H9 (cell line): ENCODE results near the gene MST1R. TPM values are rescaled to one million over a fixed set of nuclear protein-coding genes. Genes with fewer than 3 reads are reported as not detected.

Experiments
- DNase-seq: peaks from one replicate; pipeline ENCODE4 v3.0.0-alpha.2; 2017
- H2AFZ ChIP-seq: one replicate; pipeline ENCODE4 v1.6.1; 2013; ENCODE audit warnings: mild to moderate bottlenecking, low read length, control low read depth, moderate library complexity
- H2AK5ac ChIP-seq: 2 replicates; pipeline ENCODE4 v1.6.1; 2013; ENCODE audit warnings: low read length, control low read depth, mixed read lengths; ENCODE audit not compliant: insufficient read length
- H2BK120ac ChIP-seq: one replicate; pipeline ENCODE4 v1.6.1; 2013; ENCODE audit warnings: low read depth, mild to moderate bottlenecking, low read length, control low read depth, inconsistent platforms; ENCODE audit not compliant: poor library complexity, severe bottlenecking
- H2BK12ac ChIP-seq: 2 replicates; pipeline ENCODE4 v1.6.1; 2013; ENCODE audit warnings: low read length, control low read depth, mixed read lengths, low read depth; ENCODE audit not compliant: insufficient read length
- H2BK15ac ChIP-seq: 2 replicates; pipeline ENCODE4 v1.6.1; 2013; ENCODE audit warnings: low read depth, low read length, control low read depth
- H2BK20ac ChIP-seq: one replicate; pipeline ENCODE4 v1.6.1; 2013; ENCODE audit warnings: low read depth, mild to moderate bottlenecking, low read length, control low read depth, inconsistent platforms; ENCODE audit not compliant: poor library complexity, severe bottlenecking
- H2BK5ac ChIP-seq: 2 replicates; pipeline ENCODE4 v1.6.1; 2013; ENCODE audit warnings: low read length, control low read depth, mixed read lengths; ENCODE audit not compliant: insufficient read length
- H3K14ac ChIP-seq: 2 replicates; pipeline ENCODE4 v1.6.1; 2013; ENCODE audit warnings: low read length, control low read depth; ENCODE audit not compliant: insufficient read depth
- H3K18ac ChIP-seq: 2 replicates; pipeline ENCODE4 v1.6.1; 2013; ENCODE audit warnings: low read depth, mild to moderate bottlenecking, mixed read lengths, low read length, control low read depth; ENCODE audit not compliant: insufficient read length
- H3K23ac ChIP-seq: 2 replicates; pipeline ENCODE4 v1.6.1; 2013; ENCODE audit warnings: low read length, control low read depth, mixed read lengths, low read depth; ENCODE audit not compliant: insufficient read length
- H3K23me2 ChIP-seq: 2 replicates; pipeline ENCODE4 v1.6.1; 2013; ENCODE audit warnings: low read depth, mild to moderate bottlenecking, mixed read lengths, low read length, control low read depth; ENCODE audit not compliant: insufficient read length, poor library complexity, severe bottlenecking
- H3K27ac ChIP-seq: 2 replicates; pipeline ENCODE4 v1.5.1; 2013; ENCODE audit warnings: low read length, control low read depth, mixed read lengths, low read depth; ENCODE audit not compliant: insufficient read length
- H3K27me3 ChIP-seq: 2 replicates; pipeline ENCODE4 v1.6.1; 2013; ENCODE audit warnings: low read length, control low read depth, inconsistent platforms; ENCODE audit not compliant: insufficient read depth
- H3K4ac ChIP-seq: 2 replicates; pipeline ENCODE4 v1.6.1; 2013; ENCODE audit warnings: low read depth, mild to moderate bottlenecking, control low read depth, inconsistent platforms, low read length, moderate library complexity
- H3K4me1 ChIP-seq: 2 replicates; pipeline ENCODE4 v1.6.1; 2013; ENCODE audit warnings: low read length, control low read depth, inconsistent platforms; ENCODE audit not compliant: insufficient read depth
- H3K4me2 ChIP-seq: 2 replicates; pipeline ENCODE4 v1.6.1; 2013; ENCODE audit warnings: low read length, control low read depth, mixed read lengths; ENCODE audit not compliant: insufficient read length, insufficient read depth
- H3K56ac ChIP-seq: 2 replicates; pipeline ENCODE4 v1.6.1; 2013; ENCODE audit warnings: low read depth, mild to moderate bottlenecking, mixed read lengths, low read length, control low read depth; ENCODE audit not compliant: insufficient read length
- H3K79me1 ChIP-seq: 2 replicates; pipeline ENCODE4 v1.6.1; 2013; ENCODE audit warnings: low read depth, mild to moderate bottlenecking, moderate library complexity, low read length, control low read depth, inconsistent platforms; ENCODE audit not compliant: insufficient read depth, poor library complexity, severe bottlenecking
- H3K79me2 ChIP-seq: 2 replicates; pipeline ENCODE4 v1.6.1; 2013; ENCODE audit warnings: low read length, control low read depth, inconsistent platforms; ENCODE audit not compliant: insufficient read depth
- H3K9ac ChIP-seq: 2 replicates; pipeline ENCODE4 v1.6.1; 2013; ENCODE audit warnings: low read length, control low read depth, mixed read lengths; ENCODE audit not compliant: insufficient read length; ENCODE audit errors: extremely low read depth
- H3K9me3 ChIP-seq: one replicate; pipeline ENCODE4 v1.6.1; 2013; ENCODE audit warnings: low read depth, low read length, inconsistent platforms; ENCODE audit not compliant: control insufficient read depth
- H3T11ph ChIP-seq: one replicate; pipeline ENCODE4 v1.6.1; 2013; ENCODE audit warnings: mild to moderate bottlenecking, low read length, control low read depth, inconsistent platforms
- H4K20me1 ChIP-seq: one replicate; pipeline ENCODE4 v1.6.1; 2013; ENCODE audit not compliant: control insufficient read depth, insufficient read length, insufficient read depth
- H4K5ac ChIP-seq: 2 replicates; pipeline ENCODE4 v1.6.1; 2013; ENCODE audit warnings: low read depth, mild to moderate bottlenecking, mixed read lengths, low read length, control low read depth; ENCODE audit not compliant: insufficient read length
- H4K8ac ChIP-seq: replicated peaks from 2 replicates; pipeline ENCODE4 v1.6.1; 2013; ENCODE audit warnings: low read length, control low read depth, mixed read lengths, low read depth; ENCODE audit not compliant: insufficient read length
- H4K91ac ChIP-seq: 2 replicates; pipeline ENCODE4 v1.6.1; 2013; ENCODE audit warnings: low read depth, mild to moderate bottlenecking, moderate library complexity, mixed read lengths, low read length, control low read depth; ENCODE audit not compliant: insufficient read length
- H3K27ac Mint-ChIP-seq, 3 experiments: 2 replicates in 2 of 3; 3 replicates in 1 of 3; pipeline ENCODE4 v1.8.0; 2020 to 2021; ENCODE audit warnings: mixed read lengths in 3 of 3, mild to moderate bottlenecking in 1 of 3, moderate library complexity in 1 of 3
- H3K27me3 Mint-ChIP-seq: 2 replicates; pipeline ENCODE4 v1.8.0; 2021; ENCODE audit warnings: low read depth, mild to moderate bottlenecking, moderate library complexity, mixed read lengths
- H3K36me3 Mint-ChIP-seq, 3 experiments: 2 replicates in 2 of 3; 3 replicates in 1 of 3; pipeline ENCODE4 v1.8.0; 2020 to 2021; ENCODE audit warnings: low read depth in 3 of 3, mixed read lengths in 3 of 3; ENCODE audit not compliant: insufficient read depth in 1 of 3
- H3K4me1 Mint-ChIP-seq, 2 experiments: 2 replicates each; pipeline ENCODE4 v1.8.0; 2020; ENCODE audit warnings: mixed read lengths in 2 of 2
- H3K4me3 Mint-ChIP-seq, 2 experiments: 2 replicates in 1 of 2; 3 replicates in 1 of 2; pipeline ENCODE4 v1.8.0; 2020 to 2021; ENCODE audit warnings: mild to moderate bottlenecking in 2 of 2, mixed read lengths in 2 of 2, moderate library complexity in 1 of 2
- H3K9me3 Mint-ChIP-seq, 2 experiments: 2 replicates in 1 of 2; 3 replicates in 1 of 2; pipeline ENCODE4 v1.8.0; 2020; ENCODE audit warnings: mild to moderate bottlenecking in 2 of 2, mixed read lengths in 2 of 2, moderate library complexity in 1 of 2
- WGBS: extraction: QIAGEN DNeasy Blood & Tissue Kit; methylation state at CpG from one replicate; pipeline ENCODE4 v1.1.7; 2013; ENCODE audit warnings: missing lambda C conversion rate, low lambda C conversion rate, mixed read lengths; ENCODE audit not compliant: insufficient read length; ENCODE audit errors: extremely low coverage; 5-methylcytosine and 5-hydroxymethylcytosine counted together
- total RNA-seq: library from RNA; stranded (reverse); gene quantifications from 2 replicates; pipeline ENCODE4 v1.2.1, GENCODE V29; 2021
- TF ChIP-seq, protein P1 (sequence below): fragments of 200-600 bp; sonication (generic); conservative IDR thresholded peaks from 3 replicates; pipeline ENCODE4 v1.8.0; 2021; ENCODE audit warnings: antibody characterized with exemption, mild to moderate bottlenecking

MST1R gene
- total RNA-seq, 1 experiment from 2014 or later, result 4.9 TPM

DNA sequence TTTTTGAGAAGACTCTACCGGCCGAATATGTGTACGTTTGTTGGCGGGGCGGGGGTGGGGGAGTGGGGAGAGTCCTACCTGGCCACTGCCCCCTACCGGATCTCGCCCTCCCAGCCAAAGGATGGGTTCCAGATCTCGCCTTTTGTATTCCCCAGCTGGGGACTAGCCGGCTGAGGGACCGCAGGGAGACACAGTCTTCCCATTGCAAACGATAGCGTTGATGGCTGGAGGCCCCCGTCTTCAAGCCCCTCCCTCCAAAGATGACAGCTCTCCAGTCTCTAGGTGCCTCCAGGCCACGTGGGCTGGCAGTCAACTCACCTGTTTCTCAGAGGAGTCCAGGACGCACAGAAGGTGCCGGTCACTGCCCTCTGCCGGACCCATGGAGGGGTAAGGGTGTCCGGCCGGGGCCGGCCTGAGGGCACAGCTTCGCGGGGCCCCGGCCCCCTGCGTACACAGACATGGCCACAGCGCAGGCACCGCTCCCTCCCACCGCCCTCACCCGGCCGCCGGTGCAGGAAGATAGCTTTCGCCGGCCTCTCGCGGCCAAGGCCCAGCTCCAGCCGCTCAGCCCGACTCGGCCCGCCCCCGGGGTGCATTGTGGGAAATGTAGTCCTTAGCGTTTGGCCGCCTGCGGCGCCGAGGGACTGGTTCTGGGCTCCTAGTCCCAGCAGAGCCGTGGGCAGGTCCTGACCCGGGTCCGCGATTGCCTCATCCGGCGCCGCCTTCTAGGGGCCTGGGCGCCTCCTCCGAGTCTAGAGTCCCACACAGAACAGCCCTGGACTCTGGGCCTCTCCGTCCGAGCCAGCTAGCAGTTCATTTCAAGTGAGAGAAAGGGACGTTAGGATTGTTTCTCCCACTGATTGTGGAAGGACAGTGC, 25.9 kb upstream of the MST1R start, which contains the start of gene MON1A:
Gene MON1A, minus strand, starts transcription at position 521 of the 877 bp plus-strand sequence. CDS start 16,465 bp downstream, outside the sequence.
- no peak within 1 kb of the TSS for H4K91ac ChIP-seq
- no peak within 1 kb of the TSS for H3K18ac ChIP-seq
- H3K79me2 ChIP-seq, result no peaks in the 10 kb centered on the region
- H4K5ac ChIP-seq, result no peak within 1 kb of the TSS
- DNase-seq, result peak; percentile 97
- H3K4me2 ChIP-seq, result peak within 1 kb of the TSS; percentile 64
- no peak within 1 kb of the TSS for H2BK5ac ChIP-seq
- no peak within 1 kb of the TSS for H3K23ac ChIP-seq
- no peak within 1 kb of the TSS for H3K27ac ChIP-seq
- no peaks in the 10 kb centered on the region for H3K9me3 Mint-ChIP-seq
- no peaks in the 10 kb centered on the region for H3K9me3 ChIP-seq
- H3K4me3 Mint-ChIP-seq, result peak within 1 kb of the TSS; percentile 81 to 93
- no peak within 1 kb of the TSS for H2BK15ac ChIP-seq
- H3K36me3 Mint-ChIP-seq, result no peaks in the 10 kb centered on the region
- no peak within 1 kb of the TSS for H2AK5ac ChIP-seq
- H3K4me1 Mint-ChIP-seq, result peaks cover 19 to 22% of the 10 kb centered on the region in 2 experiments
- no peak within 1 kb of the TSS for H3T11ph ChIP-seq
- no peak within 1 kb of the TSS for H2BK20ac ChIP-seq
- no peaks in the 10 kb centered on the region for H3K79me1 ChIP-seq
- H2BK120ac ChIP-seq, result no peak within 1 kb of the TSS
- peak within 1 kb of the TSS; percentile 88 to 94 (median 91) for H3K27ac Mint-ChIP-seq
- no peak within 1 kb of the TSS for H3K4ac ChIP-seq
- WGBS, result no CpG with 5 or more reads among the region's 56 CpGs
- no peak within 1 kb of the TSS for H2BK12ac ChIP-seq
- no peaks in the 10 kb centered on the region for H4K20me1 ChIP-seq
- H2AFZ ChIP-seq, result peak within 1 kb of the TSS; percentile 61
- H3K9ac ChIP-seq, result peak within 1 kb of the TSS; percentile 16
- peaks cover 2% of the 10 kb centered on the region for H3K23me2 ChIP-seq
- TF ChIP-seq, protein P1, sequence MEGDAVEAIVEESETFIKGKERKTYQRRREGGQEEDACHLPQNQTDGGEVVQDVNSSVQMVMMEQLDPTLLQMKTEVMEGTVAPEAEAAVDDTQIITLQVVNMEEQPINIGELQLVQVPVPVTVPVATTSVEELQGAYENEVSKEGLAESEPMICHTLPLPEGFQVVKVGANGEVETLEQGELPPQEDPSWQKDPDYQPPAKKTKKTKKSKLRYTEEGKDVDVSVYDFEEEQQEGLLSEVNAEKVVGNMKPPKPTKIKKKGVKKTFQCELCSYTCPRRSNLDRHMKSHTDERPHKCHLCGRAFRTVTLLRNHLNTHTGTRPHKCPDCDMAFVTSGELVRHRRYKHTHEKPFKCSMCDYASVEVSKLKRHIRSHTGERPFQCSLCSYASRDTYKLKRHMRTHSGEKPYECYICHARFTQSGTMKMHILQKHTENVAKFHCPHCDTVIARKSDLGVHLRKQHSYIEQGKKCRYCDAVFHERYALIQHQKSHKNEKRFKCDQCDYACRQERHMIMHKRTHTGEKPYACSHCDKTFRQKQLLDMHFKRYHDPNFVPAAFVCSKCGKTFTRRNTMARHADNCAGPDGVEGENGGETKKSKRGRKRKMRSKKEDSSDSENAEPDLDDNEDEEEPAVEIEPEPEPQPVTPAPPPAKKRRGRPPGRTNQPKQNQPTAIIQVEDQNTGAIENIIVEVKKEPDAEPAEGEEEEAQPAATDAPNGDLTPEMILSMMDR, result peak; percentile 68
- H4K8ac ChIP-seq, result no peak within 1 kb of the TSS
- H3K27me3 ChIP-seq, result no peaks in the 10 kb centered on the region
- H3K14ac ChIP-seq, result no peak within 1 kb of the TSS; the same call in 1 of the 2 replicates
- H3K4me1 ChIP-seq, result no peaks in the 10 kb centered on the region
- no peaks in the 10 kb centered on the region for H3K27me3 Mint-ChIP-seq
- H3K56ac ChIP-seq, result no peak within 1 kb of the TSS
